Inflammatory macrophage (primary cell): ENCODE results near the gene CACNA1C.

ENCODE experiments used
- DNase-seq, 2 donors: peaks; one replicate each; pipeline ENCODE4 v3.0.0-alpha.2; 2020 to 2022

CACNA1C gene

DNA sequence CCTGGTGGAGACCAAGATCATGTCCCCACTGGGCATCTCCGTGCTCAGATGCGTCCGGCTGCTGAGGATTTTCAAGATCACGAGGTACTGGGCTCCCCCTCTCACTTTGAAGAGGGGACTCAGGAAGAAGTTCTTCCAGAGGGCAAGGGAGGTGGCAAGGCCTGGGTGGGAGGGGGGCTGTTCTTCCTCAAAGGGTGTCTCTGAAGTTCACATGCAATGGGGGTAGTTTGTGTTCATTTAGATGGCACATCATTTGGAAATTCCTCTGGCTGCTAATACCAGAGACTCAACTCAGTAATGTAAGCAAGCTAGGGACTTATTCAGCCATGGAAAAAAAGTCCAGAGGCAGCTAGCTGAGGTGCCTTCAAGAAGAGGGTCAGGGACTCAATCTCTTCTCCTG, 514.9 kb downstream of the CACNA1C start:
- DNase-seq: no peak

- no peak for DNase-seq
Measured at GRCh38 chr12:2570562-2570961, 517.8 kb downstream of the CACNA1C start.

DNA sequence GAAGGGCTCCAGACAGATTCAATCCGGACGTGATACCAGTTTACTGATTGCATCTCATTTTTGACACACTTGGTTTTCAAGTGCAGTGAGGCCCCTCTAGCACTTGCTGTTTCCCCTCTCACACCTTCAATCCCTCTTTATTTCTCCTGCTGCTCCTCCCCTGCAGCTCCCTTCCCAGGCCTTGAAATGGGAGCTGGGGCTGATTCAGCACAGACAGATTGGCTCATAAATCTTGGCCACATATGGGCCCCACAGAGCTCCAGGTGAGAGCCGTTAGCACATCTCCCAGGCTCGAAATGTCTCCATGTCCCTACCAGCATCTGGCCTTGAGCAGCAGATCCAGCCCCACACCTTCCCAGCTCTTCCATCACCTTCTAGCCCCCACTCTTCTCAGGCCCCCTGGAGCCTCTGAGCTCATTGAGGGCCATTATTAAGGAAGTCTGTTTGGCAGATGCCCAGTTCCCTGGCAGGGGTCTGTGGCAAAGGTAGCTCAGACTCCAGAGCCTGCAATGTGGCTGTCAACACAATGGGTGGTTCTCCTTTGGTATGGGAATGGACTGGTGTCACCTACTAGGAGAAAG, 521.7 kb downstream of the CACNA1C start:
- DNase-seq: no peak

DNA sequence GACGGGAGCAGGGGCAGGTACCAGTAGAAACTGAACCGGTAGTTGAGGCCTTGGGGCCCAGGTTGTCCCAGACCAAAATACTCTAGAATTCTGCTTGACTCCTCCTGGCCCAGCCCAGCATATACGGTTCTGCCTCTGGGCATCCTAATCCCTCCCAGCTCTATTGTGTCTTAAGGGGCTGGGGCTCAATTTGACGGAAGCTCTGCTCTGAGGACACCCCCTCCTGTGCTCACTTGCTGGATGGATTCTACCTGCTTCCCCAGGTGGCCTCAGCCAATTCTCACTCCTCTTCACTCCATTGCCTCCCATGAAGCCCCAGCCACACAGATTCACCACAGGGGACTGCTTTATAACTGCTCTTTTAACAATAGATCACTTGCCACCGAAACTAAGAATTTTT, 522.5 kb downstream of the CACNA1C start:
- DNase-seq: no peak

DNA sequence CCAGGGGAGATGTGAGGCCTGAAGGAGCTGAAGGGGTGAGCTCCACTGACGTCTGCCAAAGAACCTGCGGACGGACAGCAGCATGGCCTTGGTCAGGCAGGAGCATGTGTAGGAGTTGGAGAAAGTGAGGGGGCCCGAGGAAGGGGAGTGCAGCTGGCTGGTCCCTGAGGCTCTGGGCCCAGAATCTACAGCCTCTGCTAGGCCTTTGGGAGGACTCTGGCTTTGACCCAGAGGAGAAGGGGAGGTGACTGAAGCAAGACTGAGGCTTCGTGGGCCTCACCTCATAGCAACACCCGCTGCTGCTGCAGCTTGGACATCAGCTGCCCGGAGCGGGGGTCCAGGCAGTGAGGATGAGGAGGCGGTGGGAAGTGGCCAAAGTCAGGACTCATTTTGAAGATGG, 525.4 kb downstream of the CACNA1C start:
- DNase-seq: no peak

DNA sequence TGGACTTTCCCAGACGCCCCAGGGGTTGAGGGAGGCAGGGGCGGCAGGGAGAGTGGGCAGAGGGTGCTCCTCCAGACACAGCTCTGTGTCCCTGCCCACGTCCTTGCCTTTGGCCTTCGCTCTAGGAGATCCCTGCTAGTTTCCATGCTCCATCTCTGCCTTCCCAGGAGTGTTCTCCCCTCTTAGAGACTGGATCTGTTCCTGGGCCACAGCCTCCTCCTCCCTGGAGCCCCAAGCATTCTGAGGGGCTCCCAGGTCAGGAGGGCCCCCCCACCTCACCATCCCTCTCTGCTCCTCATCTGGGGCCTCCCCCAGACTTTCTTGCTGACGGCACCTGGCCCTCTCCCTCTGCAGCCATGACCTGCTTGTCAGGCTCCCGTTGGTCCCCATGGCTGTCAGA, 526.0 kb downstream of the CACNA1C start:
- DNase-seq: no peak

DNA sequence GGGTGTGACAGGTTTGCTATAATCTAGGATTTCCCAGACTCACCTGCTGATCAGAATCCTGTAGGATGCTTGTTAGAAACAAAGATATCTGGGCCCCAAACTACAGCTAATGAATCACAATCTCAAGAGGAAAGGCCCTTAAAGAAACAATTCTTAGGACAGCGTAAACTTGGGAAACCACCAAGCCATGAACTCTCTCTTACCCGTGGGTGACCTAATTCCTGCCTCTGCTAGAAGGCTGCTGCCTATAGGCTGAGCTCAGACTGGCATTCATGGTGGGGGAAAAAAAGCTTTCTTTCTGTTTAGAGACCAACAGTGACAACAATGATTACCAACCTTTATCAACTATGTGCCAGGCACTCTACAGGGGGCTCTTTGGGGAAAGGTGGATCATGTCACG, 528.0 kb downstream of the CACNA1C start:
- peak; percentile 13 to 40 for DNase-seq

DNA sequence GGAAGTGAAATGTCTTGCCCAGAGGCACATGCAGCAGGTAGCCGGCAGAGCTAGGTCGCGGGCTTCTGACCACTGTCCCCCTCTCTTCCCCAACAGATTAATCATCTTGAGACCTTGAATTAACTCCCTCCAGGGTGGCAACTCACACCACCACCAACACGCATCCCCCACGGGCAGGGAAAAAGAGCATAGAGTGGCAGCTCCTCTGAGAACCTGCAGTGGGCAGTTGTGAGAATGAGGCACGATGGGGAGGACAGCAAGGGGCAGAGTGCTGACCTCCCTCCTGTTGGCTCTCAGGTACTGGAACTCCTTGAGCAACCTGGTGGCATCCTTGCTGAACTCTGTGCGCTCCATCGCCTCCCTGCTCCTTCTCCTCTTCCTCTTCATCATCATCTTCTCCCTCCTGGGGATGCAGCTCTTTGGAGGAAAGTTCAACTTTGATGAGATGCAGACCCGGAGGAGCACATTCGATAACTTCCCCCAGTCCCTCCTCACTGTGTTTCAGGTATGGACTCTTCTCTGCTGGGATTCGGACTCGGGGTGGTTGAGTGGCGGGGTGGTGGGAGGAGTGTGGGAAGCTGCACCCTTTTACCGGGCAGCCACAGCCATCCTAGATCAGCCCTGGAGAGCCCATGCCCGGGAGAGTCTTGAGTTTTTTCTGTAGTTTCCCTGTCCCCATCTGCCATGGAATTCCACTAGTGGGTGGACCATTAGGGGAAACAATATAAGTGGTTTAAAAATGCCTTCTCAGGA, 528.7 kb downstream of the CACNA1C start:
- no peak for DNase-seq

DNA sequence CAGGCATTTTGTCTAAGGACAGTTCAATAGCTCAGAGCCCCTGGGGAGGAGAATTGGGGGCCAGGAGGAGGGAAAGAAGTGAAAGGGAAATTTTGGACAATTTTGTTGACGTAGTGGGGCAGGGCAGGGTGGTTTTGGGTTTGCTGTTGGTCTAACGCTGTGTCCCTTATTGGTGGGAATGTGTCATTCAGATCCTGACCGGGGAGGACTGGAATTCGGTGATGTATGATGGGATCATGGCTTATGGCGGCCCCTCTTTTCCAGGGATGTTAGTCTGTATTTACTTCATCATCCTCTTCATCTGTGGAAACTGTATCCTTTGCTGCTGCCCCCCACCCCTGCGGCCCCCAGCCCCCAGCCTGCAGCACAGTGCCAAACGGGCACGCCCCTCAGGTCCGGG, 529.8 kb downstream of the CACNA1C start:
- DNase-seq: no peak

- peak; percentile 49 to 72 for DNase-seq
Measured at GRCh38 chr12:2583091-2583497, 530.3 kb downstream of the CACNA1C start.

DNA sequence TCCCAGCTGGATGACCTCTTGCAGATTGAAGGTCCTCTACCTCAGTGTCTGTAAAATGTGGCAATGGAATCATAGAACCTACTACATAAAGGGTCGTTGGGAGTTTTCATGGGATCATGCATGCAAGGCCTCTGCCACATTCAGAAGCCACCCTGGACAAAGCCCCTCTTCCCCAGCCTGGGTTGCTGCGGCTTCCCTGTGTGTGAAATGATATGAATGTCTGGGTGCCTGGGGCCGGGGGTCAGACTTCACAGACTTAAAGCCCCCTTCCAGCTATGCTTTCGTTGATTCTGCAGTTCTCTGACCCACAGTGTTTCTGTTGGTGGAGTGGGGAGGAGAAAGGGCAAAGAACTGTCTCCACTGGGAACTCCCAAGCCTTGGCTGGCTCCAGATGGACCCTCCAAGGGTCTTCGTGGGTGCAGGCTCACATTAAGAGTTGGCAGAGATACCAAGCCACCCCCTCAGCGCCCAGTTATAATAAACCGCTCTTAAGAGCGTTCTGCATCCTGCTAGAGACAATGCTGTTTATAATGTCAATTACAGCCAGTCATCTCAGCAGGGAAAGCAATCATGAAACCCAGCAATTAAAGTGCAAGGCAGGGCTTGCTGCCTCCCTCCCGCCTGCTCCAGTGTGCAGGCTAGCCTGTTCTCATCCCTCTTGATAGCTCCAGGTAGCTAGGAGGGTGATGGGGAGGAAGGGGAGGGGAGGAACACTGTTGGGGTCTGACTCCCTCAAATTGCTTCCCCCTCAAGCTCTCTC, 531.0 kb downstream of the CACNA1C start:
- no peak for DNase-seq

- no peak for DNase-seq
Measured at GRCh38 chr12:2586156-2587038, 533.6 kb downstream of the CACNA1C start.

DNA sequence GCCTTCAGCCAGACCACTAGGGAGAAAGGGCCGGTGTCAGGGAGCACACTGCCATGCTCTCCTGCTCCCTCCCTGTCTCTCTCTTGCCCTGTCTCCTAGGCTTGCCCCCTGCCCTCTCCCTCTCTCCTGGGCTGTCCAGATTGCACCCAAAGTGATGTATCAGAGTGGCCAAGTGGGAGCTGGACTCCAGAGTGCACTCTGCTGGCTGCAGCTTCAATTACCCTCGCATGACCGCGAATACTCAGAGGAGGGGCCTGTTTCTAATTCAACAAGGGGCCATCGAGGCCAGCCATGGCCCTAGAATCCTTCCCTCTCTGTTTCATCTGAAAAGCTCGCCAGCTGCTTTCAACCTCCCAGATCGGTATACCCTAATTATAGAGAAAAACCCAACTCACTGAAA, 535.6 kb downstream of the CACNA1C start:
- no peak for DNase-seq

- no peak for DNase-seq
Measured at GRCh38 chr12:2589381-2589780, 536.6 kb downstream of the CACNA1C start.

- no peak for DNase-seq
Measured at GRCh38 chr12:2593045-2593444, 540.3 kb downstream of the CACNA1C start.

- no peak for DNase-seq
Measured at GRCh38 chr12:2596441-2596840, 543.7 kb downstream of the CACNA1C start.

DNA sequence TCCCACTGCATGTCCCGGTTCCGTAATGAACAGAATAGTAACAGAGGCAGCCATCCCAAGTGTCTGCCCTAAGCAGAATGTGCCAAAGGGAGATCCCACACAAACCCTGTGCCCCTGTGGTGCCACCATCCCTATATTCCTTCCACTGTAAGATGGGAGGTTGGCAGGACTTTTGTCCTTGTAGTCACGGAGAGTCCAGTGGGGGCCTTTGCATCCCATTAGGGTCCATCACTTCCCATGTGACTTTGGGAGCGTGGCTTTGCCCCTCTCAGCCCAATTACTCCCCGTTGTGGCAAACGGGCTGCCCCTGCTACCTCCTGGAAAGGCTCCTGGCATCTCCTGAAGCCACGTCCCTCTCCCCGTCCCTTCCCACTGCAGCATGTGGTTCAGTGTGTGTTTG, 552.5 kb downstream of the CACNA1C start:
- no peak for DNase-seq

- no peak for DNase-seq
Measured at GRCh38 chr12:2606186-2606910, 553.6 kb downstream of the CACNA1C start.

- DNase-seq: no peak
Measured at GRCh38 chr12:2607881-2608607, 555.3 kb downstream of the CACNA1C start.

DNA sequence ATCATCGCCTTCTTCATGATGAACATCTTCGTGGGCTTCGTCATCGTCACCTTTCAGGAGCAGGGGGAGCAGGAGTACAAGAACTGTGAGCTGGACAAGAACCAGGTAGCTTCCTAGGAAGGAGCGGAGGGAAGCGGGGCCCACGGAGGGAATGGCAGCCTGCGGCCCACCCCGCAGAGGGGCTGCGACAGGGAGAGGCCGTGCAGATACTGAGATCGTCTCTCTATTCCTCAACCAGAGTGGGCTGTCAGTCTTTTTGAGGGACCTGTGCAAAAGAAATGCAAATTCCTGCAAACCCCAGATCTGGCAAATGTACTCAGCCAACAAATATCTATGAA, 555.8 kb downstream of the CACNA1C start:
- no peak for DNase-seq

- DNase-seq: peak in 1 of 2 donors; percentile 46
Measured at GRCh38 chr12:2609020-2609419, 556.2 kb downstream of the CACNA1C start.

GRCh38 chr12:2610358-2610757, 557.6 kb downstream of the CACNA1C start:
- DNase-seq: no peak
